HCT116 (cell line): Measurements from ENCODE around the gene NEXMIF. TPM values are rescaled to one million over a fixed set of nuclear protein-coding genes. Genes with fewer than 3 reads are reported as not detected.

Experiments
- ATAC-seq: fragments of 200-7000 bp; cut with Tn5 transposase; 2 replicates; pipeline ENCODE4 v1.9.1; 2020; ENCODE audit warnings: mild to moderate bottlenecking, moderate library complexity
- BruUV-seq: library from RNA; stranded (reverse); fragments of 400-500 nt; replicated peaks from 2 replicates; lab custom pipeline; 2021; lab: Mats Ljungman, UMichigan
- CTCF ChIA-PET: fragments of 300-600 bp; sonication (Branson Sonifier 250); formaldehyde crosslinking; loops from one replicate; lab custom pipeline; 2021; ENCODE audit warnings: antibody characterized with exemption; lab: Charles Lee
- POLR2A ChIA-PET: fragments of 300-600, 350-600 bp; sonication (Branson Sonifier 250); formaldehyde crosslinking; loops from one replicate; lab custom pipeline; 2021; ENCODE audit warnings: antibody characterized with exemption; lab: Charles Lee
- RAD21 ChIA-PET, 2 experiments: fragments of 300-600 bp; sonication (Branson Sonifier 250); formaldehyde crosslinking; loops; one replicate each; lab custom pipeline; 2023; ENCODE audit warnings: low total read pairs in 2 of 2; ENCODE audit not compliant: uncharacterized antibody in 2 of 2, unreplicated experiment in 2 of 2, low non-redundant PET in 1 of 2; lab: Charles Lee
- DNase-seq: peaks from one replicate; pipeline ENCODE4 v3.0.0-alpha.2; 2010; ENCODE audit warnings: low read depth, low spot score
- H2AFZ ChIP-seq: fragments of 200-600 bp; shearing (Covaris generic), sonication (generic); 2 replicates; pipeline ENCODE4 v1.6.1; 2017; ENCODE audit warnings: low read depth, mixed run types, mixed read lengths, antibody characterized with exemption, low read length; ENCODE audit not compliant: poor library complexity, severe bottlenecking
- H3K27ac ChIP-seq: 2 replicates; pipeline ENCODE4 v1.5.1; 2012; ENCODE audit warnings: low read depth, low read length
- H3K27me3 ChIP-seq: fragments of 200-600 bp; sonication (generic); 2 replicates; pipeline ENCODE4 v1.6.1; 2016; ENCODE audit warnings: mixed run types, low read length, mixed read lengths; ENCODE audit not compliant: insufficient read depth
- H3K36me3 ChIP-seq, 2 experiments: fragments of 200-500 bp in 1 of 2; fragments of 200-600 bp in 1 of 2; sonication (Bioruptor generic) in 1 of 2; sonication (generic) in 1 of 2; 2 replicates each; pipeline versions ENCODE4 v1.5.1 to v1.6.1; 2014 to 2016; ENCODE audit warnings: low read length in 2 of 2, inconsistent platforms in 1 of 2, mixed read lengths in 1 of 2, mixed run types in 1 of 2; ENCODE audit not compliant: insufficient read depth in 2 of 2, control insufficient read depth in 1 of 2
- H3K4me1 ChIP-seq, 2 experiments: fragments of 200-600 bp in 1 of 2; sonication (generic) in 1 of 2; 2 replicates each; pipeline versions ENCODE4 v1.5.1 to v1.6.1; 2012 to 2017; ENCODE audit warnings: low read length in 2 of 2, inconsistent platforms in 1 of 2, mild to moderate bottlenecking in 1 of 2, mixed read lengths in 1 of 2, mixed run types in 1 of 2, moderate library complexity in 1 of 2; ENCODE audit not compliant: insufficient read depth in 2 of 2, control insufficient read depth in 1 of 2
- H3K4me2 ChIP-seq: fragments of 200-600 bp; sonication (generic); 2 replicates; pipeline ENCODE4 v1.6.1; 2017; ENCODE audit warnings: mixed run types, low read length, mixed read lengths
- H3K4me3 ChIP-seq, 2 experiments: fragments of 200-600 bp in 1 of 2; sonication (generic) in 1 of 2; replicated peaks in 1 of 2; 2 replicates each; pipeline ENCODE4 v1.5.1; 2011 to 2016; ENCODE audit warnings: low read length in 2 of 2, control low read depth in 1 of 2, low read depth in 1 of 2, mild to moderate bottlenecking in 1 of 2, mixed read lengths in 1 of 2, mixed run types in 1 of 2
- H3K79me2 ChIP-seq: fragments of 200-600 bp; sonication (generic); 2 replicates; pipeline ENCODE4 v1.6.1; 2017; ENCODE audit warnings: mild to moderate bottlenecking, mixed run types, low read length, moderate library complexity, mixed read lengths; ENCODE audit not compliant: insufficient read depth
- H3K9ac ChIP-seq: fragments of 200-600 bp; sonication (generic); 2 replicates; pipeline ENCODE4 v1.6.1; 2016; ENCODE audit warnings: low read length, mixed read lengths
- H3K9me2 ChIP-seq: fragments of 200-600 bp; sonication (generic), shearing (Covaris generic); 2 replicates; pipeline ENCODE4 v1.6.1; 2017; ENCODE audit warnings: mixed run types, mild to moderate bottlenecking, moderate library complexity; ENCODE audit not compliant: insufficient read depth
- H3K9me3 ChIP-seq, 2 experiments: fragments of 200-500 bp in 1 of 2; fragments of 200-600 bp in 1 of 2; sonication (Bioruptor generic) in 1 of 2; sonication (generic) in 1 of 2; 2 replicates each; pipeline ENCODE4 v1.6.1; 2014 to 2017; ENCODE audit warnings: low read length in 2 of 2, mixed read lengths in 2 of 2, inconsistent platforms in 1 of 2, low read depth in 1 of 2, mild to moderate bottlenecking in 1 of 2, mixed run types in 1 of 2, moderate library complexity in 1 of 2; ENCODE audit not compliant: control insufficient read depth in 1 of 2, insufficient read depth in 1 of 2
- H4K20me1 ChIP-seq: fragments of 200-600 bp; sonication (generic), shearing (Covaris generic); 2 replicates; pipeline ENCODE4 v1.6.1; 2017; ENCODE audit warnings: mixed run types, mild to moderate bottlenecking, moderate library complexity; ENCODE audit not compliant: insufficient read depth
- CBX3 ChIP-seq: IDR thresholded peaks from 2 replicates; pipeline ENCODE4 v1.6.1; 2012; ENCODE audit warnings: low read depth
- CEBPB ChIP-seq: IDR thresholded peaks from 2 replicates; pipeline ENCODE4 v1.6.1; 2012; ENCODE audit warnings: low read depth
- ELF1 ChIP-seq: IDR thresholded peaks from 2 replicates; pipeline ENCODE4 v1.6.1; 2012; ENCODE audit warnings: low read depth, borderline replicate concordance
- EZH2 ChIP-seq: fragments of 200-600 bp; sonication (generic); IDR thresholded peaks from 2 replicates; pipeline ENCODE4 v1.6.1; 2017; ENCODE audit warnings: antibody characterized with exemption, mixed run types
- SIN3A ChIP-seq: IDR thresholded peaks from 2 replicates; pipeline ENCODE4 v1.6.1; 2012; ENCODE audit warnings: low read depth
- SRF ChIP-seq: IDR thresholded peaks from 2 replicates; pipeline ENCODE4 v1.6.1; 2012; ENCODE audit warnings: low read depth
- TCF7L2 ChIP-seq: IDR thresholded peaks from 2 replicates; pipeline ENCODE4 v1.7.0; 2011; ENCODE audit warnings: borderline replicate concordance, inconsistent platforms; ENCODE audit not compliant: insufficient read depth, insufficient read length; ENCODE audit errors: extremely low read depth
- ZFX ChIP-seq: fragments of 450-650 bp; IDR thresholded peaks from 2 replicates; pipeline ENCODE4 v1.6.1; 2017
- intact Hi-C: fragments of 100-400 bp; cut with micrococcal nuclease; formaldehyde crosslinking; loops from 2 replicates; pipeline ENCODE4 v1.10.0; 2022
- total RNA-seq: library from RNA; stranded (reverse); gene quantifications from one replicate; pipeline ENCODE4 v1.2.1, GENCODE V29; 2021; ENCODE audit not compliant: unreplicated experiment
- TF ChIP-seq, protein P1 (sequence below): IDR thresholded peaks from 2 replicates; pipeline ENCODE4 v1.6.1; 2012
- TF ChIP-seq, protein P2 (sequence below), 3 experiments: fragments of 200-600 bp in 1 of 3; sonication (generic) in 1 of 3; IDR thresholded peaks in 2 of 3; conservative IDR thresholded peaks in 1 of 3; 2 replicates each; pipeline ENCODE4 v1.5.1; 2012 to 2017; ENCODE audit warnings: low read depth in 2 of 3, low read length in 2 of 3, antibody characterized with exemption in 1 of 3, borderline replicate concordance in 1 of 3, control low read depth in 1 of 3, mild to moderate bottlenecking in 1 of 3, mixed read lengths in 1 of 3, mixed run types in 1 of 3, moderate library complexity in 1 of 3; ENCODE audit not compliant: insufficient read depth in 1 of 3

The NEXMIF gene
- total RNA-seq, 1 experiment from 2014 or later = not detected

DNA sequence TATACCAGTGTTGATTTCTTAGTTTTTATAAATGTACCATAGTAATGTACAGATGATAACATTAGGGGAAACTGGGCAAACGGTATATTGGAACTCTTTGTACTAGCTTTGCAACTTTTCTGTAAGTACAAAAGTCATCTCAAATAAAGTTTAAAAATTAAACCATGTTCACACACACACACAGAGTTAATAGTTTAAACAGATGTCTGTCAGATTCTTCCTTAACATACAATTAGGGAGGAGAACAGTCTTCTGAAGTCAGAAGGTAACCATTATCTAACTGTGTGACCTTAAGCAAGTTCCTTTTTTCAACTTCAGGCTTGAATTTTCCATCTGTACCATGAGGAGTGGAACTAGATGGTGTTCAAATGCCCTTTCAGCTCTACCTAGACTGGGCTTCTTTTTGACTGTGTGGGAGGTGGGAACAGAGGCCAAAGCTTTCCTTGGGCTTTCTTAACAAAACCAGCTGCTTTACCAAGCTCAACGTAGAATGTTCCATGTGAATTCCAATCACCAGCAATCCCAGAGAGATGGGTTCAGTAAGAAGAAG is 127.8 kb downstream of the NEXMIF start (continued):
- TF ChIP-seq ZFX = no peak
- TF ChIP-seq, protein P1, sequence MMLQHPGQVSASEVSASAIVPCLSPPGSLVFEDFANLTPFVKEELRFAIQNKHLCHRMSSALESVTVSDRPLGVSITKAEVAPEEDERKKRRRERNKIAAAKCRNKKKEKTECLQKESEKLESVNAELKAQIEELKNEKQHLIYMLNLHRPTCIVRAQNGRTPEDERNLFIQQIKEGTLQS = no peak
- TF ChIP-seq EZH2 = no peak
- TF ChIP-seq CBX3 = no peak
- no peak for TF ChIP-seq ELF1
- no peak for TF ChIP-seq SIN3A
- no peak for TF ChIP-seq SRF

DNA sequence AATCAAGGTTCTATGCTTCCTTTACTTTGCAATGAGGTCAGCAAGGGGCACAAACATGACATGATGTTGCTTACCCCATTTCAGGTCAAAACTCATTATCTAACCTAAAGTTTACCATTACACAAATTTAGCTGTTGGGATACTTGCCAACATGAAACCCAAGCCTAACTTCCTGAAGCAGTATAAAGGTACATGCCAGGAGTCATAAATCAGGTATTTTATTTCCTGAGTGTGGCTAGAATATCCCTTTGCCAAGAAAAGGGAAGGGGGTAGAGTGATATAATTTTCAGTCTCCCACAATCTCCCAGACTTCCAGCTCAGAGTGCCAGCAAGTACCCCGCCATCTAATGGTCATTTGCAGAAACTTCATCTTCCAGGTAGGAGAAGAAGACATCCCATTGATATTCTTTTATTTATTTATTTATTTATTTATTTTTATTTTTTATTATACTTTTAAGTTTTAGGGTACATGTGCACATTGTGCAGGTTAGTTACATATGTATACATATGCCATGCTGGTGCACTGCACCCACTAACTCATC is 136.6 kb downstream of the NEXMIF start:
- H3K36me3 ChIP-seq = no peaks in the 10 kb centered on the region
- H3K9ac ChIP-seq = no peak overlapping the region
- POLR2A ChIA-PET = no interaction called here
- RAD21 ChIA-PET = no interaction called here
- no peak overlapping the region for H3K27ac ChIP-seq
- H3K9me3 ChIP-seq = no peaks in the 10 kb centered on the region
- CTCF ChIA-PET = no interaction called here
- no peak for ATAC-seq
- H4K20me1 ChIP-seq = no peaks in the 10 kb centered on the region
- TF ChIP-seq, protein P2, sequence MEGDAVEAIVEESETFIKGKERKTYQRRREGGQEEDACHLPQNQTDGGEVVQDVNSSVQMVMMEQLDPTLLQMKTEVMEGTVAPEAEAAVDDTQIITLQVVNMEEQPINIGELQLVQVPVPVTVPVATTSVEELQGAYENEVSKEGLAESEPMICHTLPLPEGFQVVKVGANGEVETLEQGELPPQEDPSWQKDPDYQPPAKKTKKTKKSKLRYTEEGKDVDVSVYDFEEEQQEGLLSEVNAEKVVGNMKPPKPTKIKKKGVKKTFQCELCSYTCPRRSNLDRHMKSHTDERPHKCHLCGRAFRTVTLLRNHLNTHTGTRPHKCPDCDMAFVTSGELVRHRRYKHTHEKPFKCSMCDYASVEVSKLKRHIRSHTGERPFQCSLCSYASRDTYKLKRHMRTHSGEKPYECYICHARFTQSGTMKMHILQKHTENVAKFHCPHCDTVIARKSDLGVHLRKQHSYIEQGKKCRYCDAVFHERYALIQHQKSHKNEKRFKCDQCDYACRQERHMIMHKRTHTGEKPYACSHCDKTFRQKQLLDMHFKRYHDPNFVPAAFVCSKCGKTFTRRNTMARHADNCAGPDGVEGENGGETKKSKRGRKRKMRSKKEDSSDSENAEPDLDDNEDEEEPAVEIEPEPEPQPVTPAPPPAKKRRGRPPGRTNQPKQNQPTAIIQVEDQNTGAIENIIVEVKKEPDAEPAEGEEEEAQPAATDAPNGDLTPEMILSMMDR (IDR thresholded peaks at IDR 0.05 in 2 of 3, conservative IDR thresholded peaks at IDR 0.05 in 1 of 3; ENCODE audit: borderline replicate concordance in 1 of 3, insufficient read depth in 1 of 3, low read depth in 2 of 3, low read length in 2 of 3) = peak in 2 of 3 experiments; percentile 21 to 24; a peak in 2 of 6 replicates
- TF ChIP-seq CEBPB = no peak
- TF ChIP-seq ELF1 = no peak
- no peak for TF ChIP-seq TCF7L2
- no peaks in the 10 kb centered on the region for H3K27me3 ChIP-seq
- H3K4me3 ChIP-seq = no peak overlapping the region
- BruUV-seq = no TSS peak
- no peak overlapping the region for H2AFZ ChIP-seq
- no peaks in the 10 kb centered on the region for H3K9me2 ChIP-seq
- intact Hi-C loops = no loop called here
- H3K4me2 ChIP-seq = no peak overlapping the region
- H3K4me1 ChIP-seq = no peaks in the 10 kb centered on the region
- no peak for DNase-seq
- H3K79me2 ChIP-seq = no peaks in the 10 kb centered on the region
